ENCODE measurements around the gene GCKR.
"Not testable (repeated sequence)": the region's sequence is repeated elsewhere in the genome, so short reads cannot be mapped to it uniquely, and the experiment has no call there.

GCKR gene

DNA sequence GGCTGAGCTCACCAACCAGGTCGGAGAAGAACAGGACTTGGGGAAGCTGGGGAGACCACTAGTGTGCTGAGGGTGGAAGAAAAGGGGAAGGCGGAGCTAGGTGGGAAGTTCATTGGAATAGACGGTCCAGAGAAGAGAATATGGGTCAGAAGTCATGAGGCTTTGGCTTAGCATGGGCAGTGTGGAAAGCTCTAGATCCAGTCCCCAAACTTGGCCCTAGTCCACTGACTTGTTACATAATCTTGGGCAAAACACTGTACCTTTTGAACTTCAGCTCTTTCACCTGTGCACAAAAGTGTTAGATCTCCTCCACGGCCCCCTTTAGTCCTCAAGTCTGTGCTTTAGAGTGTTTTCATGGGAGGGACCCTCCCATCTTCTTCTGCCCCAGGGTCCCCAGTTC lies 10.7 kb downstream of the GCKR start:
- DNase-seq (ENCODE audit: low spot score): no peak

- no peak for DNase-seq (ENCODE audit: low spot score)
Measured at GRCh38 chr2:27509326-27509725, 12.7 kb downstream of the GCKR start.

- no peak for DNase-seq (ENCODE audit: low spot score)
Measured at GRCh38 chr2:27518113-27518781, 21.6 kb downstream of the GCKR start.

GRCh38 chr2:27518782-27519113 lies 22.1 kb downstream of the GCKR start:
- no peak for DNase-seq (ENCODE audit: low spot score)

DNA sequence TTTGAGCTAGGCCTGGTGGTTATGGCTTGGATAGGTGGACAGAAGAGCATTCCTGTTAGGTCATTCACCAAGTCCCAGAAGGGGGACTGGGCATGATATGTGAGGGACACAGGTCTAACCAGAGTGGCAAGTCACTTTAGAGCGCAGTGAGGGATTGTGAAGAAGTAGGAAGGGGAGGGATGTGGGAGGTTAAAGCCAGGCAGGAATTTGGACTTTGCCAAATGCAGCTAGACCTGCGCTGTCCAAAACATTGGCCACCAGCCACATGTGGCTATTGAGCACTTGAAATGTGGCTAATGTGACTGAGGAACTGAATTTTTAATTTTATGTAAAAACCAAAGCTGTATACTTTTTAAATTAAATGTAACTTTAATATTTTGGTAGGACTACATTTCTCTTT lies 23.7 kb downstream of the GCKR start:
- DNase-seq (ENCODE audit: low spot score): no peak

GRCh38 chr2:27522400-27522945 lies 25.8 kb downstream of the GCKR start:
- DNase-seq (ENCODE audit: low spot score): no peak

DNA sequence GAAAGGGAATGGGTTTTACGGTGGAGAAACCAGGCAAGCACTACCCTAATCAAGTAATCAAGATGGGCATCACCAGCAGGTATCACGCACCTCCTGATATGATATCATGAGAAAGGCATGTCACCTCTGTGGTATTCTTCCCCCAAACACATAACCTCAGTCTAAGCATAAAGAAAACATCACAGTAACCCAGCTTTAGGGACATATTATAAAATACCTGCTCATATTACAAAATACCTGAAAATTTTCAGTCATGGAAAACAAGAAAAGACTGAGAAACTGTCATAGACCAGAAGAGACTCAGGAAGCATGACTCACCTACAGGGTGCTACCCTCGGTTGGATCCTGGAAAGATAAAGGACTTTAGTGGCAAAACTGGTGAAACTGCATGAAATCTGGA lies 30.5 kb downstream of the GCKR start:
- DNase-seq (ENCODE audit: low spot score): no peak

DNA sequence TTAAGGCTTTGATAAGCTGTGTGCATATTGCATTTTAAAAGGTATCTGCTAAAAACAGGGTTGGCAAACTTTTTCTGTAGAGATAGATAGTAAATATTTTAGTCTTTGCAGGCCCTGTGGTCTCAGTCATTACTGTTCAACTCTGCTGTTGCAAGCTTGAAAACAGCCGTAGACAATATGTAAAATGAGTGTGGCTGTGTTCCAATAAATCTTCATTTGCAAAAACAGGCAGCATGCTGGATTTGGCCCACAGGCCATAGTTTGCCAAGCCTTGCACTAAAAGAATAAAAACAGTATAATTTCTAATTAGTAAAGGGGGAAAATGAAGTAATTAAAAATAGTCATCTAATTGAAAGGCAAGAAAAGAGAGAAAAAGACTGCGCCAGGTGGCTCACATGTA lies 35.3 kb downstream of the GCKR start:
- DNase-seq (ENCODE audit: low spot score): no peak

DNA sequence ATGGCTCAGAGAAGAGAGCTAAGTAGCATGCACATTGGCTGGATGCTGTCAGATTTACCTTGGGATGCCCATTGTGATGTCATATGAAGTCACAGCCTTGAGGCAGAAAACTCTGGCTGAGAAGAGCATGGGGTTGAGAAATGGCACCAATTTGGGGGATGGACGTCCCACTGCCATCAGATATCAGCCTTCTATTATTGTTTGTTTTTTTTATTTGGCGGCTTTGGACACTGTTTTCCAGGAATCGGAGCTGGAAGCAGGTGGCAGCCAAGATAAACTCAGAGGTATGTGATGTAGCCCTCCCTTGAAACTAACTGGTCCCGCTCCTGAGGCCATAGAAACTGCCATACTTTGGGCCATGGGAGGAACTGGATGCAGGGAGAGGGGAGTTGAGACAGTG lies 40.6 kb downstream of the GCKR start:
- DNase-seq (ENCODE audit: low spot score): no peak

- not testable (repeated sequence) for DNase-seq (ENCODE audit: low spot score)
Measured at GRCh38 chr2:27538839-27539450, 42.3 kb downstream of the GCKR start.

DNA sequence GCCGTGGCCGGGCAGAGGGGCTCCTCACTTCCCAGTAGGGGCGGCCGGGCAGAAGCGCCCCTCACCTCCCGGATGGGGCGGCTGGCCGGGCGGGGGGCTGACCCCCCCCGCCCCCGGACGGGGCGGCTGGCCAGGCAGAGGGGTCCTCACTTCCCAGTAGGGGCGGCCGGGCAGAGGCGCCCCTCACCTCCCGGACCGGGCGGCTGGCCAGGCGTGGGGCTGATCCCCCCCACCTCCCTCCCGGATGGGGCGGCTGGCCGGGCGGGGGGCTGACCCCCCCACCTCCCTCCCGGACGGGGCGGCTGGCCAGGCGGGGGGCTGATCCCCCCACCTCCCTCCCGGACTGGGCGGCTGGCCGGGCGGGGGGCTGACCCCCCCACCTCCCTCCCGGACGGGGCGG lies 43.0 kb downstream of the GCKR start:
- not testable (repeated sequence) for DNase-seq (ENCODE audit: low spot score)

DNA sequence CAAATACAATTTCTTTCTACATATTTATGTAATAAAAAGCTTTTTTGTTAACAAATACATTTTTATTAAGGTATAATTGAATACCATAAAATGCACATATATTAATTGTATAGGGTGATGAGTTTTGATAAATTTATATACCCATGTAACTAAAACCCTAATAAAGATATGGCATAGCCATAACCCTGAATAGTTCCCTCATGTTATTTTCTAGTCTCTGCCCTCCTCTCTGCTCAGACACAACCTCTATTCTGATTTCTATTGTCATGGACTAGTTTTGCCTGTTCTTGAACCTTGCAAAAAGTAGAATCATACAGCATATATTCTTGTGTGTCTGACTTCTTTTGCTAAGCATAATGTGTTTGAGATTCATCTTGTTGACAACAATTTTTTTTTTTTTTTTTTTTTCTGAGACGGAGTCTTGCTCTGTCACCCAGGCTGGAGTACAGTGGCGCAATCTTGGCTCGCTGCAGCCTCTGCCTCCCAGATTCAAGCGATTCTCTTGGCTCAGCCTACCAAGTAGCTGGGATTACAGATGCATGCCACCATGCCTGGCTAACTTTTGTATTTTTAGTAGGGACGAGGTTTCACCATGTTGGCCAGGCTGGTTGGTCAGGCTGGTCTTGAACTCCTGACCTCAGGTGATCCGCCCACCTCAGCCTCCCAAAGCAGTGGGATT lies 47.6 kb downstream of the GCKR start:
- DNase-seq (ENCODE audit: low spot score): no peak

- DNase-seq (ENCODE audit: low spot score): no peak
Measured at GRCh38 chr2:27545348-27546141, 48.9 kb downstream of the GCKR start.

- DNase-seq (ENCODE audit: low spot score): no peak
Measured at GRCh38 chr2:27549303-27549702, 52.7 kb downstream of the GCKR start.

DNA sequence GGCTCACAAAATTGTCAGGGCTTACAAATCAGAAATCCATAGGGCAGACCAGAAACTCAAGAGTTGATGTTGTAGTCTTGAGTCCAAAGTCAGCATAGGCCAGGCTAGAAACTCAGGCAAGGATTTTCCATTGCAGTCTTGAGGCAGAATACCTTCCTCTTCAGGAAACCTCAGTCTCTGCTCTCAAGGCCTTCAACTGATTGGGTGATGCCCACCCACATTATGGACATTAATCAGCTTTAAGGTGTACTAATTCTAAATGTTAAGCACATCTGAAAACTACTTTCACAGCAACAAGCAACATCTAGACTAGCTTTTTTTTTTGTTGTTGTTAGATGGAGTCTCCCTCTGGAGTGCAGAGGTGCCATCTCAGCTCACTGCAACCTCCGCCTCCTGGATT lies 54.9 kb downstream of the GCKR start:
- no peak for DNase-seq (ENCODE audit: low spot score)

GRCh38 chr2:27552941-27553340 lies 56.3 kb downstream of the GCKR start:
- DNase-seq (ENCODE audit: low spot score): no peak

DNA sequence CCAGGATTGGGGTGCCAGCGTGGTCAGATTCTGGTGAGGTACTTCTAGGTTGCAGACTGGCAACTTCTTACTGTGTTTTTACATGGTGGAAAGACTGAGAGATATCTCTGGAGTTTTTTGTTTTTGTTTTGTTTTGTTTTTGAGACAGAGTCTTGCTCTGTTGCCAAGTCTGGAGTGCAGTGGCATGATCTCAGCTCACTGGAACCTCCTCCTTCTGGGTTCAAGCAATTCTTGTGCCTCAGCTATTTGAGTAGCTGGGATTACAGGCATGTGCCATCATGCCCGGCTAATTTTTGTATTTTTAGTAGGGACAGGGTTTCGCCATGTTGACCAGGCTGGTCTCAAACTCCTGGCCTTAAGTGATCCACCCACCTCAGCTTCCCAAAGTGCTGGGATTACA lies 57.8 kb downstream of the GCKR start:
- not testable (repeated sequence) for DNase-seq (ENCODE audit: low spot score)

- DNase-seq (ENCODE audit: low spot score): no peak
Measured at GRCh38 chr2:27559228-27559627, 62.6 kb downstream of the GCKR start.

GRCh38 chr2:27561060-27561459 lies 64.4 kb downstream of the GCKR start:
- no peak for DNase-seq (ENCODE audit: low spot score)

- no peak for DNase-seq (ENCODE audit: low spot score)
Measured at GRCh38 chr2:27566628-27567027, 70.0 kb downstream of the GCKR start.

GRCh38 chr2:27569398-27569797 lies 72.8 kb downstream of the GCKR start:
- no peak for DNase-seq (ENCODE audit: low spot score)

DNA sequence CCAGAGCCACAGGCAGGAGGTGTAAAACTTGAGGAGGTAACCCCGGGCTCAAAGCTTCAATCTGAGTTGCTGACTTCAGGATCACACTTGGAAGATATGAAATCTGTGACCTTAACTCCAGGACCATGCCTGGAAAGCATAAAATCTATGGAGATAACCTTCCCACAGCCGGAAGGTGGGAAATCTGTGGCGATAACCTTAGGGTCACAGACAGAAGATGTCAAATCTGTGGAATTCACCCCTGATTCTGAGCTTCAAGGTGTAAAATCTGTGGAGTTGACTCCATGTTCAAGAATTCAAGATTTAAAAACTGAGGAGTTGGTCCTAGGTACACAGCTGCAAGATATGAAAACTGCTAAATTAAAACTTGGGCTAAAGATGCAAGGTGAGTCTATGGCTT lies 74.6 kb downstream of the GCKR start:
- DNase-seq (ENCODE audit: low spot score): no peak

DNA sequence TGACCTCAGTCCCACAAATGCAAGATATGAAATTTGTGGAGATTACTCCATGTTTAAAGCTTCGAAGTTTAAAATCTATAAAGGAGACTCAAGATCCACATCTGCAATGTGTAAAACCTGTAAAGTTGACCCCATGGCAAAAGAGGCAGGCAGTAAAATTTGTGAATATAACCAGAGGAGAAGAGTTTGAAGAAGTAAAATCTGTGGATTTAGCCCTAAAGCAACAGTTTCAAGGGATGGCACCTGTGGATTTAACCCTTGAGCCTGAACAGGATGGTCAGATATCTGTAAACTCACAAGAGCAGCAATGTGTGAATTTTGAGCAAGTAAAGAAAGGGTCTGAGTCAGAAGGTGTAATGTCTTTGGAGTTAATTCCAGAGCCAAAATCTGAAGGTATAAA lies 75.0 kb downstream of the GCKR start:
- DNase-seq (ENCODE audit: low spot score): no peak

Data from HuH-7 (cell line).